ENCODE results near the gene RMND5B.

DNA sequence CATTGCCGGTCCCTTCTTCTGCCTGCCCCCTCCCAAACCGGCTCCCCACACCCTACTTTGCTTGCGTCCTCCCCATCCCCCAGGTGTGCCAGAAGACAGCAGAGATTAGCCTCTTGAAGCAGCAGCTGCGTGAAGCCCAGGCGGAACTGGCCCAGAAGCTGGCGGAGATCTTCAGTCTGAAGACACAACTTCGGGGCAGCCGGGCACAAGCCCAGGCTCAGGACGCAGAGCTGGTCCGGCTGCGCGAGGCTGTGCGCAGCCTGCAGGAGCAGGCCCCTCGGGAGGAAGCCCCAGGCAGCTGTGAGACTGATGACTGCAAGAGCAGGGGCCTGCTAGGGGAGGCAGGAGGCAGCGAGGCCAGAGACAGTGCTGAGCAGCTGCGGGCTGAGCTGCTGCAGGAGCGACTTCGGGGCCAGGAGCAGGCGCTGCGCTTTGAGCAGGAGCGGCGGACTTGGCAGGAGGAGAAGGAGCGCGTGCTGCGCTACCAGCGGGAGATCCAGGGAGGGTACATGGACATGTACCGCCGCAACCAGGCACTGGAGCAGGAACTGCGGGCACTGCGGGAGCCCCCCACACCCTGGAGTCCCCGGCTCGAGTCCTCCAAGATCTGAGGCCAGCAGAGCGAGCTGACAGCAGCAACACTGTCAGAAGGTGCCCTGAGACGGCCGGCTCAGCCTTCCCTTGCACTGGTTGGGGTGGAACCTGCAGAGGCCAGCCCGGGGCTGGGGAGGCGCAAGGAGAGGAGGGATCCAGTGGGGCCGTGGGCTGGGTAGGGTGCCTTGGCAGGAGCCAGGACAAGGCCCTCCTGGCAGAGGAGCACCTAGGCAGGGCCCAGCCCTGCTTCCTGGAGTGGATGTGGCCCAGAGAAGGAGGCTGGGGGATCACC lies 9.2 kb upstream of the RMND5B start:
- TF ChIP-seq, protein P1, sequence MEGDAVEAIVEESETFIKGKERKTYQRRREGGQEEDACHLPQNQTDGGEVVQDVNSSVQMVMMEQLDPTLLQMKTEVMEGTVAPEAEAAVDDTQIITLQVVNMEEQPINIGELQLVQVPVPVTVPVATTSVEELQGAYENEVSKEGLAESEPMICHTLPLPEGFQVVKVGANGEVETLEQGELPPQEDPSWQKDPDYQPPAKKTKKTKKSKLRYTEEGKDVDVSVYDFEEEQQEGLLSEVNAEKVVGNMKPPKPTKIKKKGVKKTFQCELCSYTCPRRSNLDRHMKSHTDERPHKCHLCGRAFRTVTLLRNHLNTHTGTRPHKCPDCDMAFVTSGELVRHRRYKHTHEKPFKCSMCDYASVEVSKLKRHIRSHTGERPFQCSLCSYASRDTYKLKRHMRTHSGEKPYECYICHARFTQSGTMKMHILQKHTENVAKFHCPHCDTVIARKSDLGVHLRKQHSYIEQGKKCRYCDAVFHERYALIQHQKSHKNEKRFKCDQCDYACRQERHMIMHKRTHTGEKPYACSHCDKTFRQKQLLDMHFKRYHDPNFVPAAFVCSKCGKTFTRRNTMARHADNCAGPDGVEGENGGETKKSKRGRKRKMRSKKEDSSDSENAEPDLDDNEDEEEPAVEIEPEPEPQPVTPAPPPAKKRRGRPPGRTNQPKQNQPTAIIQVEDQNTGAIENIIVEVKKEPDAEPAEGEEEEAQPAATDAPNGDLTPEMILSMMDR (IDR thresholded peaks at IDR 0.05), result no peak
- no peak for TF ChIP-seq POLR2A (IDR thresholded peaks at IDR 0.05)
